CD4-positive, alpha-beta T cell treated with Interleukin-6 for 4 hours (primary cell): ENCODE data around the gene ATXN7.

Source experiments
- DNase-seq: peaks from one replicate; pipeline ENCODE4 v3.0.0-alpha.2; 2020; ENCODE audit warnings: mixed read lengths

ATXN7 gene

GRCh38 chr3:63937661-63938651 is 74.3 kb downstream of the ATXN7 start:
- no peak for DNase-seq

DNA sequence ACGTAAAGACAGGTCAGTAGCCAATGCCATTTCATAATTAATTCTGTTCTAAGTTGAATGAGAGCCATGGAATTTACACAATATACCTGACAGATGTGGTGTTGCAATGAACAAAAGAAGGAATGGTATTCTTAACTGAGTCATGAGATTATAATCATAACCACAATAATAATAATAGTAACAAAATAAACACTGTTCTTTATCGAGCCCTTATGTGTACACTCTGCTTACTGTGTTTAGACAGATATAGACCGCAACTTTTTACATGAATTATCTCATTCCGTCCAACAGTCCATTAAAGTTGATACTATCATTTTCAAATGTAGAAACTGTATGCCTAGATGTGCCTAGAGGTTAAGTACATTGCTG is 76.7 kb downstream of the ATXN7 start:
- DNase-seq = no peak

GRCh38 chr3:63942528-63942927 is 78.9 kb downstream of the ATXN7 start:
- DNase-seq = no peak

GRCh38 chr3:63943678-63944077 is 80.0 kb downstream of the ATXN7 start:
- no peak for DNase-seq

GRCh38 chr3:63945558-63946096 is 82.0 kb downstream of the ATXN7 start:
- DNase-seq = no peak

- no peak for DNase-seq
Observed at GRCh38 chr3:63946753-63947152, 83.1 kb downstream of the ATXN7 start.

GRCh38 chr3:63947594-63947993 is 83.9 kb downstream of the ATXN7 start:
- DNase-seq = no peak

- no peak for DNase-seq
Observed at GRCh38 chr3:63949005-63949404, 85.3 kb downstream of the ATXN7 start.

DNA sequence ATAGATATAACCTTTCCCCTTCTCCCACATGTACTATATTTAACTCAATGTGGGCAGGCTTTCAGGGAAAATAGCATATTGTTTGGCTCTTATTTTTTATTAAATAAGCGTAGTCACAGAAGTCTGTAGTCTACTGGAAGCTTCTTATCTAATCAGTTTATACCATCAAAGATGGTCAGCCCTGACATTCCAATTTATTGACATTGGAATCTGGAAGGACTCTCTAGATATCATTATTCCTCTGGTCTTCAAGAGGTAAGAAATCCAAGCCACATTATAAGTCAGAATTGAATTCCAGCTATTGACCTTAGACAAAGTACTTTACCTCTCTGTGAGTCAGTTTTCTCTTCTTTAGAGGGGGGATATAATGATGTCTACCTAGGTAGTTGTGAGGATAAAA is 87.0 kb downstream of the ATXN7 start:
- DNase-seq = no peak

GRCh38 chr3:63951492-63952247 is 88.0 kb downstream of the ATXN7 start:
- DNase-seq = no peak

- no peak for DNase-seq
Observed at GRCh38 chr3:63952248-63952594, 88.6 kb downstream of the ATXN7 start.

DNA sequence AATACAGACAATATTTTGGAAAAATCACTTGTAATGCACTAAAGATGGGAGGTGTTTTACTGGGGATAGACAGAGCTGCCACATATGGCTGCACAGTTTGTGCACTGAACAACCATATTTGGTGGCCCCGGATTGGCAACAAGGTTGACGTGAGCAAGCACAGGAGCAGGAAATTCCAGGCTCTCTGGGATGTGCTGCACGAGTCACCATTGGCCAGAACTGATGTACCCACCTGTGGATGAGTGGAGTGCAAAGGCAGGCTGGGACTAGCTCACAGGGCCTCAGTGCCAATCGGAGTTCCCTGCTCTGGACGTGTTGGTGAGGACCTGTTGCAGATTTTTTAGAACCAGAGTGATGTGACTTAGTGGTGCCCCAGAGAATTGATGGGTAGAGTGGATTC is 90.5 kb downstream of the ATXN7 start:
- no peak for DNase-seq

- DNase-seq = no peak
Observed at GRCh38 chr3:63955036-63955650, 91.5 kb downstream of the ATXN7 start.

GRCh38 chr3:63955830-63956545 is 92.3 kb downstream of the ATXN7 start:
- no peak for DNase-seq

GRCh38 chr3:63959146-63959545 is 95.5 kb downstream of the ATXN7 start:
- no peak for DNase-seq

- DNase-seq = no peak
Observed at GRCh38 chr3:63960048-63960711, 96.5 kb downstream of the ATXN7 start.

GRCh38 chr3:63961891-63962290 is 98.2 kb downstream of the ATXN7 start:
- DNase-seq = peak; percentile 10

GRCh38 chr3:63963496-63963895 is 99.8 kb downstream of the ATXN7 start:
- no peak for DNase-seq

DNA sequence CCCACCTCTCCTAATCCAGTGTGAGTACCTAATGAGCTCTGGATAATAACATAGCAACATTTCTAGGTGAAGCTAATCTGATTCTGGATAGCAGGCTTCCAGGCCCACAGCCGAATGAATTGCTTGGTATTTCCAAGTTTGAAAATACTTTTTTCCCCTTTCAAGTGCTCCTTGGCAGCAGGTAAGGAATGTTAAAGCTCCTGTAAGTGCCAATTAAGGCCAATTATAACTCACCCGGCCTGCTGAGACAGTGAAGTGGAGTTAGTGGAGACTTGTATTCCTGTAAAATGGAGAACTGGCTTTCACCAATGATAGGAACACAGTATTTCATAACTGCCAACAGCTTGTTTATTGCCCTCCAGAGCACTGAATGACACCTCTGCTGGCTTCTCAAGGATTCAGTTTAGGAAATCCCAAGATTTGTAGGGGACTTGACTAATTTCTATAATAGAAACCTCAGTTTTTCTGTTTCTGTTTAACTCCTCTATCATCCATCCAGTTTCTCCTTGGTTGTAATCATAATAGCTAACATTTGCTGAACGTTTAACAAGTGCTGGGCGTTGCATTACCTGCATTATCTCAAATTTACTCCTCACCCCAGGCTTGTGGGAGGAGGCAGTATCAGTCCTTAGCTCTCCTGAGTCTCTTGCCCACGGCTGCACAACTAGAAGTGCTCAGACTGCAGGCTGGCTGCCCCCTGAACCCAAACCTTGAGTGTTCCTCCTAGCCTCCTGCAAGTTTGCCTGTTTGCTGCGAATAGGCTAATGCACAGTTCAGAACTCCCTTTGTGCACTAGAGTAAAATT is 101.2 kb downstream of the ATXN7 start:
- DNase-seq = no peak

DNA sequence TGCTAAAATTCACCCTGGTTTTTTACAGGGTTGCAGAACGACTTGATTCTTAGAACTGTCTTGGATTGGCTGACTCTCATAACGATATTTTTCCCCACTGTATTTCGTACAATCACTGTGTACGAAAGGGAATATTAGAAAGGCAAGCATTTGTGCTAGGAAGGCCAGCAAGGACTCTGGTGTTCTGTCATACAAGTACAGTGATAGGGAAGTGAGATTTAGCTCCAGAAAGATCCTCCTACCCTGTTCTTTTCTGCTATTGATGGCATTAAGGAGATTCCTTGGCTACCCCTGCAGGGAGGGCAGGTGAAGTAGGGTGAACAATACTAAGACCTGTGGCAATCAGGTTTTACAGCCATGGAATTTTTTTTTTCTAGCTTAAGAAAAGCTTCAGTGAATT is 102.3 kb downstream of the ATXN7 start:
- no peak for DNase-seq

- peak; percentile 15 for DNase-seq
Observed at GRCh38 chr3:63966871-63967270, 103.2 kb downstream of the ATXN7 start.
